ENCODE measurements around the gene ZDHHC20. TPM values are rescaled to one million over a fixed set of nuclear protein-coding genes. Genes with fewer than 3 reads are reported as not detected.

ZDHHC20 gene
- total RNA-seq, 1 experiment from 2014 or later = 49.2 TPM

- Histone ChIP-seq H3K9me3 (no peaks in the 10 kb centered on the region), H3K4me3 (no peak overlapping the region), H3K27me3 (no peaks in the 10 kb centered on the region), H3K36me3 (no peaks in the 10 kb centered on the region)
- no peak for DNase-seq
Measured at GRCh38 chr13:21324803-21325202, 134.3 kb downstream of the ZDHHC20 start.

GRCh38 chr13:21322988-21323387 is 136.1 kb downstream of the ZDHHC20 start:
- Histone ChIP-seq H3K27me3 (no peaks in the 10 kb centered on the region), H3K36me3 (no peaks in the 10 kb centered on the region), H3K4me3 (no peak overlapping the region), H3K9me3 (no peaks in the 10 kb centered on the region)
- DNase-seq = no peak

Other genes with a start within 250 kb of the ZDHHC20 start
- gene MICU2, start 144.9 kb upstream of the ZDHHC20 start, total RNA-seq (2014; rRNA removed; shearing (Covaris generic); ENCODE audit: low replicate concordance) = 54.6 and 80.0 TPM in 2 replicates
- 0.92 and 4.3 TPM in 2 replicates for gene FGF9, start 211.8 kb upstream of the ZDHHC20 start, total RNA-seq (2014; rRNA removed; shearing (Covaris generic); ENCODE audit: low replicate concordance)